Measurements from ENCODE around the gene TAF1.
"Not testable (repeated sequence)": the region's sequence is repeated elsewhere in the genome, so short reads cannot be mapped to it uniquely, and the experiment has no call there.

Gene TAF1

GRCh38 chrX:71432733-71433132 is 66.6 kb downstream of the TAF1 start:
- DNase-seq = no peak

- no peak for DNase-seq
Measured at GRCh38 chrX:71438750-71439149, 72.6 kb downstream of the TAF1 start.

- no peak for DNase-seq
Measured at GRCh38 chrX:71439420-71439819, 73.3 kb downstream of the TAF1 start.

GRCh38 chrX:71439896-71440295 is 73.7 kb downstream of the TAF1 start:
- no peak for DNase-seq

- DNase-seq = no peak
Measured at GRCh38 chrX:71440401-71440800, 74.2 kb downstream of the TAF1 start.

- not testable (repeated sequence) for DNase-seq
Measured at GRCh38 chrX:71441809-71442208, 75.7 kb downstream of the TAF1 start.

GRCh38 chrX:71450433-71451106 is 84.4 kb downstream of the TAF1 start:
- no peak for DNase-seq

- DNase-seq = not testable (repeated sequence)
Measured at GRCh38 chrX:71451518-71451917, 85.4 kb downstream of the TAF1 start.

- no peak for DNase-seq
Measured at GRCh38 chrX:71453056-71453455, 86.9 kb downstream of the TAF1 start.

GRCh38 chrX:71454222-71454621 is 88.1 kb downstream of the TAF1 start:
- no peak for DNase-seq

GRCh38 chrX:71458866-71459265 is 92.7 kb downstream of the TAF1 start:
- DNase-seq = no peak

GRCh38 chrX:71464968-71465367 is 98.8 kb downstream of the TAF1 start:
- no peak for DNase-seq

GRCh38 chrX:71466979-71467523 is 100.9 kb downstream of the TAF1 start:
- no peak for DNase-seq

GRCh38 chrX:71475785-71476540 is 109.8 kb downstream of the TAF1 start:
- DNase-seq = peak; percentile 66

- peak; percentile 36 for DNase-seq
Measured at GRCh38 chrX:71482228-71482958, 116.2 kb downstream of the TAF1 start.

- DNase-seq = no peak
Measured at GRCh38 chrX:71487814-71488213, 121.7 kb downstream of the TAF1 start.

- no peak for DNase-seq
Measured at GRCh38 chrX:71489540-71489939, 123.4 kb downstream of the TAF1 start.

GRCh38 chrX:71492231-71493065 is 126.3 kb downstream of the TAF1 start:
- DNase-seq = peak; percentile 12

- DNase-seq = peak; percentile 22
Measured at GRCh38 chrX:71493111-71493613, 127.0 kb downstream of the TAF1 start.

- not testable (repeated sequence) for DNase-seq
Measured at GRCh38 chrX:71495979-71496378, 129.8 kb downstream of the TAF1 start.

GRCh38 chrX:71496476-71496875 is 130.3 kb downstream of the TAF1 start:
- no peak for DNase-seq

GRCh38 chrX:71502080-71502479 is 135.9 kb downstream of the TAF1 start:
- DNase-seq = not testable (repeated sequence)

All from MV-4-11 (cell line).